ENCODE measurements around the gene TRIO.

DNA sequence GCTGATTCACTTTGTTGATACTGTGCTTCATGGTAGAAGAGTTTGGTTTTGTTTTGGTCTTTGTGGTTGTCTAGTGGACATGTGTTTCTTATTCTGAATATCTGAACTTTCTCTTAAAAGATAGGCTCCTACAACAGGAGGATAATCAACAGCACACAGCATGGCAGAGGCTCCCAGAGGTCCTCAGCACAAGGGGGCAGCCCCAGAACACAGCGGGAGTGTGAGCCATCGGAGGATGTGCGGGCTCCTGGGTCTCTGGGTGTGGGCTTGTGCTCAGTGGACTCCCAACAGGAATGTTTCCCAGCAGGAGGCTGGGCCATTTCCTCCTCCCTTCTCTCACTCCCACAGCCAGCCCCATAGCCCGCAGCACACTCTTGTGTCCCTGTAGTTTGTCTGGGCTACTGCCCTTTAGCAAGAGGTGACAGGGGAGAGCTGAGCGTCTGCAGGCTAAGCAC, 274.2 kb downstream of the TRIO start:
- TF ChIP-seq, protein P1, sequence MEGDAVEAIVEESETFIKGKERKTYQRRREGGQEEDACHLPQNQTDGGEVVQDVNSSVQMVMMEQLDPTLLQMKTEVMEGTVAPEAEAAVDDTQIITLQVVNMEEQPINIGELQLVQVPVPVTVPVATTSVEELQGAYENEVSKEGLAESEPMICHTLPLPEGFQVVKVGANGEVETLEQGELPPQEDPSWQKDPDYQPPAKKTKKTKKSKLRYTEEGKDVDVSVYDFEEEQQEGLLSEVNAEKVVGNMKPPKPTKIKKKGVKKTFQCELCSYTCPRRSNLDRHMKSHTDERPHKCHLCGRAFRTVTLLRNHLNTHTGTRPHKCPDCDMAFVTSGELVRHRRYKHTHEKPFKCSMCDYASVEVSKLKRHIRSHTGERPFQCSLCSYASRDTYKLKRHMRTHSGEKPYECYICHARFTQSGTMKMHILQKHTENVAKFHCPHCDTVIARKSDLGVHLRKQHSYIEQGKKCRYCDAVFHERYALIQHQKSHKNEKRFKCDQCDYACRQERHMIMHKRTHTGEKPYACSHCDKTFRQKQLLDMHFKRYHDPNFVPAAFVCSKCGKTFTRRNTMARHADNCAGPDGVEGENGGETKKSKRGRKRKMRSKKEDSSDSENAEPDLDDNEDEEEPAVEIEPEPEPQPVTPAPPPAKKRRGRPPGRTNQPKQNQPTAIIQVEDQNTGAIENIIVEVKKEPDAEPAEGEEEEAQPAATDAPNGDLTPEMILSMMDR (conservative IDR thresholded peaks at IDR 0.05; ENCODE audit: low read depth, low read length) = no peak
- no peak for TF ChIP-seq EZH2 (IDR thresholded peaks at IDR 0.05; ENCODE audit: borderline replicate concordance, low read depth, low read length, poor library complexity, severe bottlenecking)

Measured in A673 (cell line).